ENCODE results near the gene FAM20A. TPM values are rescaled to one million over a fixed set of nuclear protein-coding genes. Genes with fewer than 3 reads are reported as not detected.
A peak's percentile ranks its signal among the peaks of the same experiment; 100 is the strongest.

FAM20A gene
- total RNA-seq, 6 experiments from 2014 or later, result 28.2 to 86.0 (median 45.0) TPM

GRCh38 chr17:68533887-68534694 is 67.1 kb downstream of the FAM20A start:
- Histone ChIP-seq H3K27ac (no peak overlapping the region), H3K9me3 (no peaks in the 10 kb centered on the region), H3K36me3 (peaks cover 7 to 75% (median 28%) of the 10 kb centered on the region in 4 donors), H3K4me3 (no peak overlapping the region), H3K4me1 (peaks cover 0 to 35% (median 12%) of the 10 kb centered on the region in 4 donors), H3K27me3 (no peaks in the 10 kb centered on the region)
- intact Hi-C loops (cut with DNase I), result no loop called here
- no peak for DNase-seq
- peak; percentile 37 to 53 (median 51) for TF ChIP-seq CTCF (IDR thresholded peaks at IDR 0.05)
- no peak for TF ChIP-seq POLR2A (IDR thresholded peaks at IDR 0.05)
- peak; percentile 27 to 49 (median 31) for ATAC-seq
- 56% methylated on average over 6 of the region's 6 CpGs for WGBS (ENCODE audit: insufficient coverage, low coverage, low lambda C conversion rate, missing lambda C conversion rate)

- H3K4me3 ChIP-seq, result no peak overlapping the region
- ATAC-seq (no peak), DNase-seq (no peak)
- intact Hi-C loops (cut with DNase I), result no loop called here
- no peaks in the 10 kb centered on the region for H3K27me3 ChIP-seq
- peaks cover 0 to 37% (median 13%) of the 10 kb centered on the region in 4 donors for H3K4me1 ChIP-seq
- H3K9me3 ChIP-seq, result no peaks in the 10 kb centered on the region
- H3K36me3 ChIP-seq, result peaks cover 10 to 70% (median 24%) of the 10 kb centered on the region in 4 donors
- 50% methylated on average over 3 of the region's 3 CpGs for WGBS (ENCODE audit: insufficient coverage, low coverage, low lambda C conversion rate, missing lambda C conversion rate)
- TF ChIP-seq CTCF (IDR thresholded peaks at IDR 0.05) (no peak), POLR2A (IDR thresholded peaks at IDR 0.05) (no peak)
- H3K27ac ChIP-seq, result no peak overlapping the region
Measured at GRCh38 chr17:68532826-68533225, 68.3 kb downstream of the FAM20A start.

- H3K27ac ChIP-seq, result peak overlapping the region; percentile 14 to 69 (median 64)
- no peaks in the 10 kb centered on the region for H3K27me3 ChIP-seq
- whole genome bisulfite sequencing (ENCODE audit: insufficient coverage, low coverage, low lambda C conversion rate, missing lambda C conversion rate), result 34% methylated on average over 4 of the region's 4 CpGs
- H3K4me1 ChIP-seq, result peaks cover 0 to 52% (median 20%) of the 10 kb centered on the region in 4 donors
- TF ChIP-seq CTCF (IDR thresholded peaks at IDR 0.05), result no peak
- no peak overlapping the region for H3K4me3 ChIP-seq
- H3K36me3 ChIP-seq, result peaks cover 4 to 67% (median 19%) of the 10 kb centered on the region in 4 donors
- no peaks in the 10 kb centered on the region for H3K9me3 ChIP-seq
- ATAC-seq (peak; percentile 63 to 75 (median 70)), DNase-seq (peak in 1 of 3 donors; percentile 69)
- intact Hi-C loops (cut with DNase I), result no loop called here
Measured at GRCh38 chr17:68531252-68531651, 69.9 kb downstream of the FAM20A start.

GRCh38 chr17:68527314-68527713 is 73.9 kb downstream of the FAM20A start:
- no peak for DNase-seq
- H3K27ac ChIP-seq, result peak overlapping the region; percentile 27 to 60 (median 35)
- intact Hi-C loops (cut with DNase I), result no loop called here
- WGBS (ENCODE audit: insufficient coverage, low coverage, low lambda C conversion rate, missing lambda C conversion rate), result 9% methylated on average over 4 of the region's 4 CpGs
- no peaks in the 10 kb centered on the region for H3K9me3 ChIP-seq
- TF ChIP-seq POLR2A (IDR thresholded peaks at IDR 0.05), result no peak
- no peak for TF ChIP-seq CTCF (IDR thresholded peaks at IDR 0.05)
- peaks cover 8 to 92% (median 35%) of the 10 kb centered on the region in 4 donors for H3K36me3 ChIP-seq
- peaks cover 0 to 30% (median 15%) of the 10 kb centered on the region in 4 donors for H3K4me1 ChIP-seq
- ATAC-seq, result peak; percentile 54 to 67 (median 59)
- no peaks in the 10 kb centered on the region for H3K27me3 ChIP-seq
- H3K4me3 ChIP-seq, result no peak overlapping the region
